K562 (cell line): Measurements from ENCODE around the gene DLGAP3. TPM values are rescaled to one million over a fixed set of nuclear protein-coding genes. Genes with fewer than 3 reads are reported as not detected.

Source experiments
- FOXM1 ChIP-seq, 2 experiments: fragments of 450-650 bp in 1 of 2; sonication (generic) in 1 of 2; formaldehyde crosslinking in 1 of 2; IDR thresholded peaks; 2 replicates each; pipeline versions ENCODE4 v1.6.1 to v1.9.0; 2017 to 2022; ENCODE audit warnings: low read depth in 2 of 2, mild to moderate bottlenecking in 2 of 2, missing genetic modification reagents in 1 of 2, moderate library complexity in 1 of 2
- ILK ChIP-seq: fragments of 450-650 bp; IDR thresholded peaks from 2 replicates; pipeline ENCODE4 v1.6.1; 2016; ENCODE audit warnings: missing genetic modification characterization, low read depth, mild to moderate bottlenecking, missing compliant biosample characterization, moderate library complexity, borderline replicate concordance
- MBD1 ChIP-seq: fragments of 250-450 bp; sonication (Bioruptor Pico); IDR thresholded peaks from 2 replicates; pipeline ENCODE4 v1.8.0; 2022; ENCODE audit warnings: inconsistent platforms
- MEF2A ChIP-seq: IDR thresholded peaks from 2 replicates; pipeline ENCODE4 v1.6.1; 2011; ENCODE audit warnings: low read depth, mild to moderate bottlenecking, low read length, moderate library complexity; ENCODE audit not compliant: control insufficient read depth
- MTF1 ChIP-seq: fragments of 250-450 bp; sonication (Bioruptor Pico); IDR thresholded peaks from 2 replicates; pipeline ENCODE4 v1.9.0; 2021; ENCODE audit warnings: moderate library complexity, mild to moderate bottlenecking, inconsistent platforms, borderline replicate concordance
- RFX5 ChIP-seq: IDR thresholded peaks from 2 replicates; pipeline ENCODE4 v1.6.1; 2011; ENCODE audit warnings: low read depth, mild to moderate bottlenecking, improper control_type of control experiment, low read length
- RREB1 ChIP-seq: fragments of 250-450 bp; sonication (Bioruptor Pico); IDR thresholded peaks from 2 replicates; pipeline ENCODE4 v1.4.0; 2020
- ZNF518B ChIP-seq: fragments of 250-450 bp; sonication (Bioruptor Pico); IDR thresholded peaks from 2 replicates; pipeline ENCODE4 v1.5.0; 2021; ENCODE audit warnings: mild to moderate bottlenecking, moderate library complexity
- polyA plus RNA-seq, 8 experiments: library from polyadenylated mRNA; depleted of rRNA in 4 of 8; stranded (reverse) in 5 of 8; unstranded in 3 of 8; fragments of >200 nt; fragmentation: Nextera tagmentation in 2 of 8; fragmentation: Illumina TruSeq in 1 of 8; extraction: Ambion mirVana in 2 of 8; extraction: Trizol in 1 of 8; gene quantifications; 2 replicates each; pipeline versions ENCODE4 v1.2.1 to v1.2.3, GENCODE V29; 2011 to 2014; ENCODE audit warnings: inconsistent platforms in 1 of 8, missing spikeins in 1 of 8
- total RNA-seq, 7 experiments: library from RNA; depleted of rRNA in 6 of 7; stranded (reverse); fragments of >200 nt in 6 of 7; fragmentation: Illumina TruSeq in 2 of 7; extraction: Trizol in 2 of 7; gene quantifications; 2 replicates each; pipeline versions ENCODE4 v1.2.1 to v1.2.3, GENCODE V29; 2011 to 2021; ENCODE audit warnings: low replicate concordance in 1 of 7
- TF ChIP-seq, protein P1 (sequence below): IDR thresholded peaks from 2 replicates; pipeline ENCODE4 v1.6.1; 2011; ENCODE audit warnings: borderline replicate concordance, low read depth, mild to moderate bottlenecking, moderate library complexity, low read length; ENCODE audit not compliant: insufficient read depth, poor library complexity, severe bottlenecking
- TF ChIP-seq, protein P2 (sequence below): fragments of 450-650 bp; IDR thresholded peaks from 2 replicates; pipeline ENCODE4 v1.7.0; 2016; ENCODE audit warnings: borderline replicate concordance

Gene DLGAP3
- total and polyA plus RNA-seq, 9 of the 15 experiments (the other 6 are each of a cell fraction or from before 2014, with no cell fraction given) = 0.01 to 0.16 (median 0.07) TPM; not detected in 6

DNA sequence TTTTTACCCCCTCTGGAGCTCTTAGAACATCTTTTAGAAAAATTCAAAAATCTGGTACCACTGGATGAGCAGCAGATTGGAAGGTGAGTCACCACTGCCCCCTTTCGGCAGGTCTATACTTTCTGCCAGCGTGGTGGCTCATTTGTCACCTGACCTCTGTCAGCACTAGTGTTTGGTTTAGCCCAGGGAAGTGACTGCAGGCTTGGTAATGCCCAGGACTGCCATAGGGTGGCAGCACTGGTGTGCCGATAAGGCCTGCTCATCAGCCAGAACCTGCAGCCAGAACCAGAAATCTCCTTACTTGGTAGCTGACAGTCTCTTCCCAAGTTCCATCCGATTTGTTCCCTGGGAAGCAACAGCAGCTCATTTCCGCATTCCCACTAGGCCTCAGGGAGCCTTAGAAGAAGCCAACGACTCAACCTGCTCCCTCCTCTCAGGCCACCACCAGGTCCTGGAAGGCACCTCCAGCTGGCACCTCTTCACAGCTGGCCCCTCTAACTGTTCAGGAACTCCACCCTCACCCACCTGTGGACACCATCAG lies 76.7 kb downstream of the DLGAP3 start (continued):
- TF ChIP-seq, protein P1, sequence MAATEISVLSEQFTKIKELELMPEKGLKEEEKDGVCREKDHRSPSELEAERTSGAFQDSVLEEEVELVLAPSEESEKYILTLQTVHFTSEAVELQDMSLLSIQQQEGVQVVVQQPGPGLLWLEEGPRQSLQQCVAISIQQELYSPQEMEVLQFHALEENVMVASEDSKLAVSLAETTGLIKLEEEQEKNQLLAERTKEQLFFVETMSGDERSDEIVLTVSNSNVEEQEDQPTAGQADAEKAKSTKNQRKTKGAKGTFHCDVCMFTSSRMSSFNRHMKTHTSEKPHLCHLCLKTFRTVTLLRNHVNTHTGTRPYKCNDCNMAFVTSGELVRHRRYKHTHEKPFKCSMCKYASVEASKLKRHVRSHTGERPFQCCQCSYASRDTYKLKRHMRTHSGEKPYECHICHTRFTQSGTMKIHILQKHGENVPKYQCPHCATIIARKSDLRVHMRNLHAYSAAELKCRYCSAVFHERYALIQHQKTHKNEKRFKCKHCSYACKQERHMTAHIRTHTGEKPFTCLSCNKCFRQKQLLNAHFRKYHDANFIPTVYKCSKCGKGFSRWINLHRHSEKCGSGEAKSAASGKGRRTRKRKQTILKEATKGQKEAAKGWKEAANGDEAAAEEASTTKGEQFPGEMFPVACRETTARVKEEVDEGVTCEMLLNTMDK = peak; percentile 55
- TF ChIP-seq ZNF518B (CRISPR knock-in tag) (no peak), FOXM1 (IDR thresholded peaks at IDR 0.05; ENCODE audit: low read depth) (no peak), FOXM1 (CRISPR knock-in tag; IDR thresholded peaks at IDR 0.05; ENCODE audit: low read depth) (no peak), MBD1 (no peak), MEF2A (no peak), RFX5 (no peak), ILK (no peak), RREB1 (CRISPR knock-in tag) (no peak), MTF1 (CRISPR knock-in tag) (no peak)
- TF ChIP-seq, protein P2, sequence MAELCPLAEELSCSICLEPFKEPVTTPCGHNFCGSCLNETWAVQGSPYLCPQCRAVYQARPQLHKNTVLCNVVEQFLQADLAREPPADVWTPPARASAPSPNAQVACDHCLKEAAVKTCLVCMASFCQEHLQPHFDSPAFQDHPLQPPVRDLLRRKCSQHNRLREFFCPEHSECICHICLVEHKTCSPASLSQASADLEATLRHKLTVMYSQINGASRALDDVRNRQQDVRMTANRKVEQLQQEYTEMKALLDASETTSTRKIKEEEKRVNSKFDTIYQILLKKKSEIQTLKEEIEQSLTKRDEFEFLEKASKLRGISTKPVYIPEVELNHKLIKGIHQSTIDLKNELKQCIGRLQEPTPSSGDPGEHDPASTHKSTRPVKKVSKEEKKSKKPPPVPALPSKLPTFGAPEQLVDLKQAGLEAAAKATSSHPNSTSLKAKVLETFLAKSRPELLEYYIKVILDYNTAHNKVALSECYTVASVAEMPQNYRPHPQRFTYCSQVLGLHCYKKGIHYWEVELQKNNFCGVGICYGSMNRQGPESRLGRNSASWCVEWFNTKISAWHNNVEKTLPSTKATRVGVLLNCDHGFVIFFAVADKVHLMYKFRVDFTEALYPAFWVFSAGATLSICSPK = no peak
